SKM-1 treated with dmso at 0.1 percent for 144 hours (cell line): Measurements from ENCODE around the gene SYNE2.
"Not testable (repeated sequence)": the region's sequence is repeated elsewhere in the genome, so short reads cannot be mapped to it uniquely, and the experiment has no call there.

Experiments used
- DNase-seq: peaks from one replicate; lab custom pipeline; 2025; ENCODE audit not compliant: unreplicated experiment; lab: John Stamatoyannopoulos, UW

Gene SYNE2

DNA sequence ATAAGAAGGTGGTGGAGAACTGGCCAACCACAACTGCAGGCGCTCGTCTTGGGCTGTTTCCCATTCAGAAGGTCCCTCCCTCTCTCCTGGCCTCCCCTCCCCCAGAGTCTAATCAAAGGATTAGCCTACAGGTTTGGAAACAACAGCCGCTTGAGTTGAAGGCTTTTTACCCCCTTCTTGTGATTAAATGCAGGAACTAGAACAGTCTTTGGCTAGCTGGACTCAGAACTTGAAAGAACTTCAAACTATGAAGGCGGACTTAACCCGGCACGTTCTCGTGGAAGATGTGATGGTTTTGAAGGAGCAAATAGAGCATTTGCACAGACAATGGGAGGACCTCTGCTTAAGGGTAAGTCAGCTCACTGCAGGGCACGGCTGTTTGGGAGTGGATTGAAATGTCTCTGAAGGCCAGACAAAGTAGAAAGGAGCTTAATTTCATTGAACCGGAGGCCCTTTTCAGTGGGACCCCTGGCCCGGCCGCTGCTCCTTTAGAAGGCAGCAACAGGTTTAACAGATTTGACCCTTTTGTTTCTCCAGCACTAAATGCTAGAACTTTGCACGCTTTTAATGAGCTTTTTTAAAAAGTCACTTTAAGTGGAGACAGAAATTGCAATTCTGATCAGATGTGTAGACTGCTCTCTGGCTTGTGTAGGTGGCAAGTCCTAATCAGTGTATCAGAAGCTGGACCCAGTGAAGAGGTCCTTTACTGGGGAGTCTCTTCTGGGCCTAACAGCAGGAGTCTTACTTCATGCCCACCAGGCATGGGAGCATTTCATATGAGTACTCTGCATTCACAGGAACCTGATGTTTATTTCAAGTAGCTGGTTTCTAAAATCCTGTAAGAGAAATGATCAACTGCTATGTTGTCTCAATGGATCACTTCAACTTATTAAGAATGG lies 333.7 kb downstream of the SYNE2 start:
- no peak for DNase-seq

- no peak for DNase-seq
These were observed 334.5 kb downstream of the SYNE2 start for GRCh38 chr14:64187331-64187730.

DNA sequence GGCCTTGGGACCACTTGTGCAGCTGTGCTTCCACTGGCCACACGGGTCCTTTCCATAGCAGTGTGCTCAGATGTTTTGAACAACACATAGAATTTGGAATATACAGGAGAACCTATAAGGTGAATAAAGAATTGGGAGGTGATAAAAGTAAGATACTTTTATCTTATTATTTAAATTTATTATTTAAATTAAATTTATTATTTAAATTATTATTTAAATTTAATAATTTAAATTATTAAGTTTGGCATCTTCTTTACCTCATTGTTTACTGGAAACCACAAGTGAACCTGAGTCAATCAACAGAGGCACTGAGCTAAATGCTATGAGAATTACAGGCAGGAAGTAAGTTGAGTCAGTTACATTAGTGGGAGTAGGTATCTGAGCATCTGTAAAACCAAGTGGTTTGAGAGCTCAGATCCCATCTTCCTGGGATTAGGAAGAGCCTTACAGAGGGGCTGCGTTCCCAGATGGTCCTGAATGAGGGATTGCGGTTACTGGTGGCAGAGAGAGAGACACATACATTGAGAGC lies 338.2 kb downstream of the SYNE2 start:
- no peak for DNase-seq

- no peak for DNase-seq
These were observed 339.0 kb downstream of the SYNE2 start for GRCh38 chr14:64191756-64192155.

DNA sequence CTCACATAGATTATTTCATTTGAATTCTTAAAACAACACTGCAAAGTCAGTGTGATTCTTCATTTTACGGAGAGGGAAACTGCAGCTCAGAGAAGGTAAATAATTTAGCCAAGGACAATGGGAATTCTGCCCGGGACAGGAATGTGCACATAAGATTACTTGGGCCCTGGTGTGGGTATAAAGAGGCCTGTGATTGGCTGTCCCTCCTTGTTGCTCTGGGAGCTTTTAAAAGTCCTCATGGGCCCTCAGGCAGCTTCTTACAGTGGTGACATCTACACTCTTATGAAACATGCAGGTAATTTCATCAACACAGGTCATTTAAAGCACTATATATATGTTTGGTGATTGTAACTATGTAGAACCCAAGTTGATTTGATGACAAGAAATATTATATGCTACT lies 341.0 kb downstream of the SYNE2 start:
- DNase-seq = no peak

- DNase-seq = no peak
These were observed 341.6 kb downstream of the SYNE2 start for GRCh38 chr14:64194404-64194803.

- DNase-seq = no peak
These were observed 342.4 kb downstream of the SYNE2 start for GRCh38 chr14:64195199-64195598.

DNA sequence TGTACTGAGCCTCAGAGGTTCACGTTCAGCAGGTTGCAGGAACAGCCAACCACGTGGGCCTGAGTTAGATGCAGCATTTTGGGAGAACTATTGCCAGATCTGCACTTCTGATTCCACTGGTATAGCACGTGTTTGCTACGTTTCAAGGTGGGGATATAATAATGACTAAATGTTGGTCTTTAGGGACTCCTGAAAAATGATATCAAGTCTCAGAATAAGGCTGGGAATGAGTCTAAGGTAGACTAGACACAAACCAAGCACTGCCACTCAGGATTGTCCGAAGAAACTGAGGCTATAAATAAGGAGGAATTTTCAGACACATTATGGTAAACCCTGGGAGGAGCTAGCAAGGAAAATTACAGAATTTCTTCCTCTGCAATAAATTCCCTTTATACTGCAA lies 343.3 kb downstream of the SYNE2 start:
- DNase-seq = no peak

DNA sequence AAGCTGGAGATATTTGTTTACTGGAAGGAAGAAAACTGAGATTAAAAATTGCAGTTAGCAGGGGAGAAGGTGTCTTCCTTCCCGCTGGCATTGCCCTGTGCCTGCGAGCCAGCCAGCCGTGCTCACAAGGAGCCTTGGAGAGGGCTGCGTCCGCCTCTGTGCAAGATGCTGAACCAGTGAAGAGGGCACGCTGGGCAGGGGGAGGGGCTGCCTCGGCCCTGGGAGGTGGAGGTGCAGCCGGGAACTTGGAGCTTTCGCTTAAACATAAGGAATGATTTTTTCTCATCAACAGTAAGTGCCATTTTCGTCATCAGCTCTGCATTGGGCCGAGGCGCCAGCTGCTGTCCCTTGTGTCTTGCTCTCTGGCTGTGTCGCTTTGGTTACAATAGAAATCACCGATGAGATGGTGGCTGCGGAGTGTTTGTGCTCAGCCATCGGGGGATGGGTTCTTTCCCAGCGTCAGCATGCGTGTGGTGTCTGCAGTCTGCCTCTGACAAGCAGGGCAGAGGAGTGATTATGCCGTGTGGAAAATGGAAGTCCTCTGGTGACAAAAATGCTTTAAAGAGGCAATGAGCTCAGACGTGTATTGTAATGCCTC lies 344.1 kb downstream of the SYNE2 start:
- no peak for DNase-seq

GRCh38 chr14:64197996-64198395 lies 345.2 kb downstream of the SYNE2 start:
- no peak for DNase-seq

DNA sequence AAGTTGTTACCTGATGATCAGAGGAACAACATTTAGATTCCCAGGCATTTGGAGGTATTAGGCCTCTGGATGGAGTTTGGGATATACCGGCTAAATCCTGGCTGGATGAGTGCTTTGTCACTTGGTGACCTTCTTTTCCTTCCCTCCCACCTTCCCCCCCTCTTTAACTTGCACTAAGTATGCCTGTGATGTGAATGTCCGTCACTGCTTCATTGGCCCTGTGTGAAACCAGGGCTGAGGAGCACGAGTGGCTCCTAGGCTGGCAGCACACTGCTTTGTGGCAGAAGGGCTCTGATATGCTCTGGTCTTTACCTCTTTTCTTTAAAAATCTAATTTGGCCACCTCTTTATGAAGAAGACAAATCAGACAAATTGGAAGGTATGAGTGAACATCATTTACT lies 345.7 kb downstream of the SYNE2 start:
- DNase-seq = no peak

DNA sequence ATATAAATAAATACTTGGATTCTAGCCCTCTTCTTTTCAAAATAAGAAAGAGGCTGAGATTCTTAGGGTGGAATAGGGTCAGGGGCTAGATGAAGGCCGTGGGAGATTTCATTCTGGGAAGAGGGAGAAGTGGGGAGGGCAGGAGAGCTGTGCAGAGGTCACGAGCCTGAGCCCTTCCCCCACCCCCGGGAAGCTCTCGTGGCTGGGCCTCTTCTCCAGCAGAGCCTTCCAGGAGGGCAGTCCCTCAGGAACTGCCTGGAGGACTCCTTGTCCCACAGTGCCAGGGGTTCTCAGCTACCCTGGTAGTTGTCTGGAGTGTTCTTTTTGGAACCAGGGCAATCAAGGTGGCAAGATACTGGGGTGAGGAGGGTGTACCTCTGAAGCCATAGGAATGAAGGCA lies 347.4 kb downstream of the SYNE2 start:
- no peak for DNase-seq

- no peak for DNase-seq
These were observed 348.5 kb downstream of the SYNE2 start for GRCh38 chr14:64201296-64201695.

- DNase-seq = no peak
These were observed 349.2 kb downstream of the SYNE2 start for GRCh38 chr14:64201921-64202545.

DNA sequence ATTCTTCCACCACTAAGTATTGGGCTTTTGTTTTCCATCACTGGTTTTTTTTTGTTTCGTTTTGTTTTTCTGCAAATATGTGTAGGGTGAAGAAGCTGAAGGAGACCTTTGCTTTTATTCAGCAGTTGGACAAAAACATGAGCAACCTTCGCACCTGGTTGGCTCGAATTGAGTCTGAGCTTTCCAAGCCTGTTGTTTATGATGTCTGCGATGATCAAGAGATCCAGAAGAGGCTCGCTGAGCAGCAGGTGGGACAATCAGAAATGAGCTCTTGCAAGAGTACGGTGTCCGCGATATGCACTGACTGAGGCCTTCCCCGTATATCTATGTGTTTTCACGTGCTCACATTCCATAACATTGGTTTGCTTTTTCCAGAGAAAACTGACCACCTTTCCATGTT lies 349.9 kb downstream of the SYNE2 start:
- DNase-seq = no peak

DNA sequence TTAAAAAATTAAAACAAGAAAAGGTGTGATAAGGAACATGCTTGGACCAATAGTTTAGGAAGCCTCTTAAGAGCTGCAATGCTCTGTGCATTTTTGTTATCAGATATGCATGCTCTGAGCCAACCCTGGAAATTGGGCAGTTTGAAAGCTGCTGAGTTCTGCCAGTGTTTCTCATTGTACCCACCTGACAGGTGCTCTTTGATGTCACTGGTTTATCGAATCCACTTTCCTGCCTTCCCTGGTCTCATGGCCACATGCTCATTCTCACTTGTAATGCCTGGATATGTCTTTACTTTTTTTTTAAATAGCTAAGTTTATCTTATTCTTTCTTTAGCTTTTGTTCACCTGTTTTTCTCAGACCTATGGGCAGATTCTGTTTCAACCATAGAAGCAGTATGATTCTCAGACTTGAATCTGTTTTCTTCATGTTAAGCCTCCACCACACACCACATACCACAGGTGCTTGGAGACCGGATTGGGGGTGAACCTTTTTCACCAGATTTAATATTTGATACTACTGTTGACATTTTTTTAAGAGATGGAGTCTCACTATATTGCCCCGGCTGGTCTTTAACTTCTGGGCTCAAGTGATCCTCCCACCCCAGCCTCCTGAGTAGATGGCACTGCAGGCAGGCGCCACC lies 350.7 kb downstream of the SYNE2 start:
- DNase-seq = no peak

DNA sequence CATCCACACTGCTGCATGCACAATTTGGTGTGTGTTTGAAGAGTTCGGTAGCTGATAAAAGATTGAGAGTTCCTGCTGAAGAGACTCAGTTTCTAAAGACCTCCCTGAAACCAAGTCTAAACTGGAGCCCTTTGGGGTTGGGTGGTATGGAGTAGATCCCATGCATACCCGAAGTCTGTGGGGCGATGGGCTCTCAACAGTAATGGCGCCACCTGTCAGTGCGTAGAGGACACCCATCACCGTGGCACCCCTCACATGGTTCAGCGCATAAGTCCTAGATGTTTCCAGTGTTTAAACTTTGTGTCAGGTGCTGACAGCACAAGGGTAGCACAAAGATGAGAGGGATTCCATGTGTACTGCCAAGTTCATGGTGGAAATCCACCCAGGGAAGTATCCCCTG lies 355.5 kb downstream of the SYNE2 start:
- DNase-seq = no peak

DNA sequence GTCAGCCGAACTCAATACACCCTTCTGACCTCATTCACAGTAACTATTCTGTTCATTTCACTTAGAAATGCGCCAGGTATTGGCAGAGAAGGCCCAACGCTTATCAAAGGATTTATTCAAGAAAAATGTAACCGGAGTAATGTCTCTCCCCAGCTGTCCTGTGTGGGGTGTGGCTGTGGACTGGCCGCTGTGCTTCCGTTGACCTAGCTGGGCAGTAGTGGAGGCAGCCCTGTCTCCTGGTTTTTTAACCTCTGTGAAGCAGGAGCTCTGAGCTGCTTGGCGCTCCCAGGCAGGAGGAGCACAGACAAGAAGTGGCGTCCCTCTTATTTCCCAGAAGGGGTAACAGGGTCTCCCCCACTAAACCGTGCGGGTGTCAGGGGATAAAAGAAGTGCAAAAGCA lies 356.2 kb downstream of the SYNE2 start:
- no peak for DNase-seq

DNA sequence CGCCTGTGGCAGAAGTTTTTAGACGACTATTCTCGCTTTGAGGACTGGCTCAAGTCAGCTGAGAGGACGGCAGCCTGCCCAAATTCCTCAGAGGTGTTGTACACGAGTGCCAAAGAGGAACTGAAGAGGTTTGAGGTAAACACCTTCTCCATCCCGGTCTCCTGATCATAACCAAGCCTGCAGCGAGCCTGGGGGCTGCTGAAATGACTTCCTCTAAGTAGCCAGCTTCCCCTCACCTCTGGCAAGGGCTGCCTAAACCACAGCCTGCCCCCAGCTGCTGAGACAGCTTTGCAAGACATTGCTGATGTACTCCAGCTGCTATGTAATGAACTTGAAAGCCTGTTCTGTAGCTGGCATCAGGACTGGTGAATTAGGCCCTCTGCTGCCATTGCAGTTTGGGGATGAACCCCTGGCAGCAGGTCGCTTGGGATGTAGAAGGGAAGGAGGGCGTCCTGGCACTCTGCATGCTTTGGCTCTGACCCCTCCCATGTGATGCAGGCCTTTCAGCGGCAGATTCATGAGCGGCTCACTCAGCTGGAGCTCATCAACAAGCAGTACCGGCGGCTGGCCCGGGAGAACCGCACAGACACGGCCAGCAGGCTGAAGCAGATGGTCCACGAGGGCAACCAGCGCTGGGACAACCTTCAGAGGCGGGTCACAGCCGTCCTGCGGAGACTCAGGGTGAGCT lies 356.8 kb downstream of the SYNE2 start:
- DNase-seq = peak; percentile 24

GRCh38 chr14:64210216-64210615 lies 357.4 kb downstream of the SYNE2 start:
- no peak for DNase-seq

DNA sequence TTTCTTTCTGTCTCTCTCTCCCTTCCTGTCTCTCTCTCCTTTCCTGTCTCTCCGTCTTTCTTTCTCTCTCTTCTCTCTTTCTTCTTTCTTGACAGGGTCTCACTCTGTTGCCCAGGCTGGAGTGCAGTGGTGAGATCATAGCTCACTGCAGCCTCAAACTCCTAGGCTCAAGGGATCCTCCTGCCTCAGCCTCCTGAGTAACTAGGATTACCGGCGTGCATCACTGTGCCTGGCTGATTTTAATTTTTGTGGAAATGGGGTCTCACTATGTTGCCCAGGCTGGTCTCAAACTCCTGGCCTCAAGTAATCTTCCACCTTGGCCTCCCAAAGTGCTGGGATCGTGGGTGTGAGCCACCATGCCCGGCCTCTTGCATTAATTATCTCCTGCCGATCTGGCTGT lies 358.1 kb downstream of the SYNE2 start:
- DNase-seq = not testable (repeated sequence)
